HG02623 (cell line): ENCODE results near the gene OR6B3.

Source experiments
- ATAC-seq: cut with Tn5 transposase; IDR thresholded peaks from one replicate; pipeline ENCODE4 v1.9.1; 2021; ENCODE audit warnings: moderate library complexity; ENCODE audit not compliant: unreplicated experiment

OR6B3 gene

GRCh38 chr2:240053173-240054155 is at the start of gene OR6B3:
Gene OR6B3 (minus strand): TSS chr2:240053521.
- ATAC-seq = no peak

- no peak for ATAC-seq
Observed at GRCh38 chr2:240098349-240098748, 45.0 kb upstream of the OR6B3 start.

- no peak for ATAC-seq
Observed at GRCh38 chr2:240095556-240096523, 42.5 kb upstream of the OR6B3 start.

GRCh38 chr2:240089306-240089705 is 36.0 kb upstream of the OR6B3 start:
- ATAC-seq = no peak

GRCh38 chr2:240086563-240086962 is 33.2 kb upstream of the OR6B3 start:
- no peak for ATAC-seq

GRCh38 chr2:240078631-240079030 is 25.3 kb upstream of the OR6B3 start:
- ATAC-seq = no peak

- ATAC-seq = no peak
Observed at GRCh38 chr2:240077442-240077841, 24.1 kb upstream of the OR6B3 start.

- ATAC-seq = no peak
Observed at GRCh38 chr2:240074545-240074944, 21.2 kb upstream of the OR6B3 start.

GRCh38 chr2:240070907-240071306 is 17.6 kb upstream of the OR6B3 start:
- no peak for ATAC-seq

- ATAC-seq = no peak
Observed at GRCh38 chr2:240069829-240070228, 16.5 kb upstream of the OR6B3 start.

GRCh38 chr2:240068193-240068592 is 14.9 kb upstream of the OR6B3 start:
- no peak for ATAC-seq

GRCh38 chr2:240066489-240066888 is 13.2 kb upstream of the OR6B3 start:
- no peak for ATAC-seq

GRCh38 chr2:240064898-240065297 is 11.6 kb upstream of the OR6B3 start:
- ATAC-seq = no peak

- ATAC-seq = no peak
Observed at GRCh38 chr2:240060977-240061591, 7.8 kb upstream of the OR6B3 start.

- ATAC-seq = no peak
Observed at GRCh38 chr2:240056678-240057077, 3.4 kb upstream of the OR6B3 start.

- ATAC-seq = no peak
Observed at GRCh38 chr2:240055177-240055917, 2.0 kb upstream of the OR6B3 start.

- no peak for ATAC-seq
Observed at GRCh38 chr2:240052524-240052923, 797 bp downstream of the OR6B3 start.

- no peak for ATAC-seq
Observed at GRCh38 chr2:240051697-240052096, 1.6 kb downstream of the OR6B3 start.

- no peak for ATAC-seq
Observed at GRCh38 chr2:240050278-240050677, 3.0 kb downstream of the OR6B3 start.

GRCh38 chr2:240048237-240048636 is 5.1 kb downstream of the OR6B3 start:
- ATAC-seq = no peak
